H9 (cell line): Measurements from ENCODE around the gene HLA-DRA. TPM values are rescaled to one million over a fixed set of nuclear protein-coding genes. Genes with fewer than 3 reads are reported as not detected.

ENCODE experiments used
- DNase-seq: peaks from one replicate; pipeline ENCODE4 v3.0.0-alpha.2; 2017
- H2AFZ ChIP-seq: one replicate; pipeline ENCODE4 v1.6.1; 2013; ENCODE audit warnings: mild to moderate bottlenecking, low read length, control low read depth, moderate library complexity
- H2AK5ac ChIP-seq: 2 replicates; pipeline ENCODE4 v1.6.1; 2013; ENCODE audit warnings: low read length, control low read depth, mixed read lengths; ENCODE audit not compliant: insufficient read length
- H2BK120ac ChIP-seq: one replicate; pipeline ENCODE4 v1.6.1; 2013; ENCODE audit warnings: low read depth, mild to moderate bottlenecking, low read length, control low read depth, inconsistent platforms; ENCODE audit not compliant: poor library complexity, severe bottlenecking
- H2BK12ac ChIP-seq: 2 replicates; pipeline ENCODE4 v1.6.1; 2013; ENCODE audit warnings: low read length, control low read depth, mixed read lengths, low read depth; ENCODE audit not compliant: insufficient read length
- H2BK15ac ChIP-seq: 2 replicates; pipeline ENCODE4 v1.6.1; 2013; ENCODE audit warnings: low read depth, low read length, control low read depth
- H2BK20ac ChIP-seq: one replicate; pipeline ENCODE4 v1.6.1; 2013; ENCODE audit warnings: low read depth, mild to moderate bottlenecking, low read length, control low read depth, inconsistent platforms; ENCODE audit not compliant: poor library complexity, severe bottlenecking
- H2BK5ac ChIP-seq: 2 replicates; pipeline ENCODE4 v1.6.1; 2013; ENCODE audit warnings: low read length, control low read depth, mixed read lengths; ENCODE audit not compliant: insufficient read length
- H3K14ac ChIP-seq: 2 replicates; pipeline ENCODE4 v1.6.1; 2013; ENCODE audit warnings: low read length, control low read depth; ENCODE audit not compliant: insufficient read depth
- H3K18ac ChIP-seq: 2 replicates; pipeline ENCODE4 v1.6.1; 2013; ENCODE audit warnings: low read depth, mild to moderate bottlenecking, mixed read lengths, low read length, control low read depth; ENCODE audit not compliant: insufficient read length
- H3K23ac ChIP-seq: 2 replicates; pipeline ENCODE4 v1.6.1; 2013; ENCODE audit warnings: low read length, control low read depth, mixed read lengths, low read depth; ENCODE audit not compliant: insufficient read length
- H3K23me2 ChIP-seq: 2 replicates; pipeline ENCODE4 v1.6.1; 2013; ENCODE audit warnings: low read depth, mild to moderate bottlenecking, mixed read lengths, low read length, control low read depth; ENCODE audit not compliant: insufficient read length, poor library complexity, severe bottlenecking
- H3K27ac ChIP-seq: 2 replicates; pipeline ENCODE4 v1.5.1; 2013; ENCODE audit warnings: low read length, control low read depth, mixed read lengths, low read depth; ENCODE audit not compliant: insufficient read length
- H3K27me3 ChIP-seq: 2 replicates; pipeline ENCODE4 v1.6.1; 2013; ENCODE audit warnings: low read length, control low read depth, inconsistent platforms; ENCODE audit not compliant: insufficient read depth
- H3K4ac ChIP-seq: 2 replicates; pipeline ENCODE4 v1.6.1; 2013; ENCODE audit warnings: low read depth, mild to moderate bottlenecking, control low read depth, inconsistent platforms, low read length, moderate library complexity
- H3K4me1 ChIP-seq: 2 replicates; pipeline ENCODE4 v1.6.1; 2013; ENCODE audit warnings: low read length, control low read depth, inconsistent platforms; ENCODE audit not compliant: insufficient read depth
- H3K4me2 ChIP-seq: 2 replicates; pipeline ENCODE4 v1.6.1; 2013; ENCODE audit warnings: low read length, control low read depth, mixed read lengths; ENCODE audit not compliant: insufficient read length, insufficient read depth
- H3K56ac ChIP-seq: 2 replicates; pipeline ENCODE4 v1.6.1; 2013; ENCODE audit warnings: low read depth, mild to moderate bottlenecking, mixed read lengths, low read length, control low read depth; ENCODE audit not compliant: insufficient read length
- H3K79me1 ChIP-seq: 2 replicates; pipeline ENCODE4 v1.6.1; 2013; ENCODE audit warnings: low read depth, mild to moderate bottlenecking, moderate library complexity, low read length, control low read depth, inconsistent platforms; ENCODE audit not compliant: insufficient read depth, poor library complexity, severe bottlenecking
- H3K79me2 ChIP-seq: 2 replicates; pipeline ENCODE4 v1.6.1; 2013; ENCODE audit warnings: low read length, control low read depth, inconsistent platforms; ENCODE audit not compliant: insufficient read depth
- H3K9ac ChIP-seq: 2 replicates; pipeline ENCODE4 v1.6.1; 2013; ENCODE audit warnings: low read length, control low read depth, mixed read lengths; ENCODE audit not compliant: insufficient read length; ENCODE audit errors: extremely low read depth
- H3K9me3 ChIP-seq: one replicate; pipeline ENCODE4 v1.6.1; 2013; ENCODE audit warnings: low read depth, low read length, inconsistent platforms; ENCODE audit not compliant: control insufficient read depth
- H3T11ph ChIP-seq: one replicate; pipeline ENCODE4 v1.6.1; 2013; ENCODE audit warnings: mild to moderate bottlenecking, low read length, control low read depth, inconsistent platforms
- H4K20me1 ChIP-seq: one replicate; pipeline ENCODE4 v1.6.1; 2013; ENCODE audit not compliant: control insufficient read depth, insufficient read length, insufficient read depth
- H4K5ac ChIP-seq: 2 replicates; pipeline ENCODE4 v1.6.1; 2013; ENCODE audit warnings: low read depth, mild to moderate bottlenecking, mixed read lengths, low read length, control low read depth; ENCODE audit not compliant: insufficient read length
- H4K8ac ChIP-seq: replicated peaks from 2 replicates; pipeline ENCODE4 v1.6.1; 2013; ENCODE audit warnings: low read length, control low read depth, mixed read lengths, low read depth; ENCODE audit not compliant: insufficient read length
- H4K91ac ChIP-seq: 2 replicates; pipeline ENCODE4 v1.6.1; 2013; ENCODE audit warnings: low read depth, mild to moderate bottlenecking, moderate library complexity, mixed read lengths, low read length, control low read depth; ENCODE audit not compliant: insufficient read length
- H3K27ac Mint-ChIP-seq, 3 experiments: 2 replicates in 2 of 3; 3 replicates in 1 of 3; pipeline ENCODE4 v1.8.0; 2020 to 2021; ENCODE audit warnings: mixed read lengths in 3 of 3, mild to moderate bottlenecking in 1 of 3, moderate library complexity in 1 of 3
- H3K27me3 Mint-ChIP-seq: 2 replicates; pipeline ENCODE4 v1.8.0; 2021; ENCODE audit warnings: low read depth, mild to moderate bottlenecking, moderate library complexity, mixed read lengths
- H3K36me3 Mint-ChIP-seq, 3 experiments: 2 replicates in 2 of 3; 3 replicates in 1 of 3; pipeline ENCODE4 v1.8.0; 2020 to 2021; ENCODE audit warnings: low read depth in 3 of 3, mixed read lengths in 3 of 3; ENCODE audit not compliant: insufficient read depth in 1 of 3
- H3K4me1 Mint-ChIP-seq, 2 experiments: 2 replicates each; pipeline ENCODE4 v1.8.0; 2020; ENCODE audit warnings: mixed read lengths in 2 of 2
- H3K4me3 Mint-ChIP-seq, 2 experiments: 2 replicates in 1 of 2; 3 replicates in 1 of 2; pipeline ENCODE4 v1.8.0; 2020 to 2021; ENCODE audit warnings: mild to moderate bottlenecking in 2 of 2, mixed read lengths in 2 of 2, moderate library complexity in 1 of 2
- H3K9me3 Mint-ChIP-seq, 2 experiments: 2 replicates in 1 of 2; 3 replicates in 1 of 2; pipeline ENCODE4 v1.8.0; 2020; ENCODE audit warnings: mild to moderate bottlenecking in 2 of 2, mixed read lengths in 2 of 2, moderate library complexity in 1 of 2
- WGBS: extraction: QIAGEN DNeasy Blood & Tissue Kit; methylation state at CpG from one replicate; pipeline ENCODE4 v1.1.7; 2013; ENCODE audit warnings: missing lambda C conversion rate, low lambda C conversion rate, mixed read lengths; ENCODE audit not compliant: insufficient read length; ENCODE audit errors: extremely low coverage; 5-methylcytosine and 5-hydroxymethylcytosine counted together
- total RNA-seq: library from RNA; stranded (reverse); gene quantifications from 2 replicates; pipeline ENCODE4 v1.2.1, GENCODE V29; 2021
- TF ChIP-seq, protein P1 (sequence below): fragments of 200-600 bp; sonication (generic); conservative IDR thresholded peaks from 3 replicates; pipeline ENCODE4 v1.8.0; 2021; ENCODE audit warnings: antibody characterized with exemption, mild to moderate bottlenecking

HLA-DRA gene
- total RNA-seq, 1 experiment from 2014 or later: 3.1 TPM

DNA sequence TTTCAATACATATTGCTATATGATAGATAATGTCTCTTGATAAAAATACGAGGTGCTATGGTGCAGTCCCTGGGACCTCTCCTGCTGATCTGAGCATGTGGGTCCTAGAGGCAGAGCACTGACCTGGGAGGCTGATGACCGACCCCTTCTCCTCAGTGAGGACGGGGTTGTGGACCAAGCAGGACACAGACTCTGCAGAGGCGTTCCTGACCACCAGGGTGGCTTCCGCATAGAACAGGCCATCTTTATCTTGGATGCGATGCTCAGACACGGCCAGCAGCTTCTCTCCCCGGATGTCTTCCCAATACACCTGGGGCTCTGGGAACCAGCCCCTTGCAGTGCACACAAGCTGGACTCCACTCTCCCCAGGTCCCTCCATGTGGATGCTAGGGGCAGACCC is 36.9 kb upstream of the HLA-DRA start:
- TF ChIP-seq, protein P1, sequence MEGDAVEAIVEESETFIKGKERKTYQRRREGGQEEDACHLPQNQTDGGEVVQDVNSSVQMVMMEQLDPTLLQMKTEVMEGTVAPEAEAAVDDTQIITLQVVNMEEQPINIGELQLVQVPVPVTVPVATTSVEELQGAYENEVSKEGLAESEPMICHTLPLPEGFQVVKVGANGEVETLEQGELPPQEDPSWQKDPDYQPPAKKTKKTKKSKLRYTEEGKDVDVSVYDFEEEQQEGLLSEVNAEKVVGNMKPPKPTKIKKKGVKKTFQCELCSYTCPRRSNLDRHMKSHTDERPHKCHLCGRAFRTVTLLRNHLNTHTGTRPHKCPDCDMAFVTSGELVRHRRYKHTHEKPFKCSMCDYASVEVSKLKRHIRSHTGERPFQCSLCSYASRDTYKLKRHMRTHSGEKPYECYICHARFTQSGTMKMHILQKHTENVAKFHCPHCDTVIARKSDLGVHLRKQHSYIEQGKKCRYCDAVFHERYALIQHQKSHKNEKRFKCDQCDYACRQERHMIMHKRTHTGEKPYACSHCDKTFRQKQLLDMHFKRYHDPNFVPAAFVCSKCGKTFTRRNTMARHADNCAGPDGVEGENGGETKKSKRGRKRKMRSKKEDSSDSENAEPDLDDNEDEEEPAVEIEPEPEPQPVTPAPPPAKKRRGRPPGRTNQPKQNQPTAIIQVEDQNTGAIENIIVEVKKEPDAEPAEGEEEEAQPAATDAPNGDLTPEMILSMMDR: peak; percentile 36; the same call in 2 of the 3 replicates
- no peak overlapping the region for H3K4me2 ChIP-seq

More for the DNA sequence above, 36.9 kb upstream of the HLA-DRA start:
- Histone ChIP-seq H3K23me2 (no peaks in the 10 kb centered on the region), H4K5ac (no peak overlapping the region), H3K9ac (no peak overlapping the region), H4K8ac (no peak overlapping the region), H3K4ac (no peak overlapping the region), H2BK20ac (no peak overlapping the region), H3K27me3 (no peaks in the 10 kb centered on the region), H3K79me1 (no peaks in the 10 kb centered on the region), H4K20me1 (no peaks in the 10 kb centered on the region), H3K18ac (no peak overlapping the region), H3K27ac (no peak overlapping the region), H2BK120ac (no peak overlapping the region), H4K91ac (no peak overlapping the region), H3K56ac (no peak overlapping the region), H2AK5ac (no peak overlapping the region), H3K4me1 (peaks cover 4% of the 10 kb centered on the region; the same call in 1 of the 2 replicates), H2BK12ac (no peak overlapping the region), H3T11ph (no peak overlapping the region), H3K9me3 (no peaks in the 10 kb centered on the region), H3K14ac (no peak overlapping the region), H3K23ac (no peak overlapping the region), H2BK15ac (no peak overlapping the region), H2AFZ (no peak overlapping the region), H2BK5ac (no peak overlapping the region), H3K79me2 (no peaks in the 10 kb centered on the region)
- no CpG with 5 or more reads among the region's 8 CpGs for WGBS
- peaks cover 0 to 3% of the 10 kb centered on the region in 2 experiments; a peak in 3 of 5 replicates for H3K9me3 Mint-ChIP-seq
- no peak overlapping the region for H3K4me3 Mint-ChIP-seq
- peaks cover 10% of the 10 kb centered on the region for H3K27me3 Mint-ChIP-seq
- no peak for DNase-seq
- H3K36me3 Mint-ChIP-seq: no peaks in the 10 kb centered on the region; a peak in 3 of 7 replicates
- peaks cover 8 to 11% of the 10 kb centered on the region in 2 experiments for H3K4me1 Mint-ChIP-seq
- H3K27ac Mint-ChIP-seq: no peak overlapping the region
